ENCODE results near the gene NTRK2.
"Not testable (repeated sequence)": the region's sequence is repeated elsewhere in the genome, so short reads cannot be mapped to it uniquely, and the experiment has no call there.

NTRK2 gene

DNA sequence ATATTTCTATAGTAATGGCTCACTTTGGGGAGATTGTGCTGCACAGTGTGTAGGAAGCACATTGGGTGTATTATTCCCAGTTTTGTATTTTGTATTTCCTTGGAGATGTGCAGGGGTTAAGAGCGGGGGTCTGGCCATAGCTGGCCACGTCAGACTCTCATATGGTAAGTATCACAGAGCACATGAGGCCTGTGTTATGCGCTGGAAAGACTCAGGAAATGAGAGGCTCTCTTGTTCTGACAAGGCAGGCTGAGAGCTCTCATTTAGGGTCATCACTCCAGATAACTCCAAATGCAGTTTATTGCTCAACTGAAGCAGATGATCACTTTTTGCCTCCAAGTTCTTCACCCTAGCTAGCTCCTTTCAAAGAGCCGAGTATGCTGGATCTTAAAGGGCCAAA, 205.7 kb downstream of the NTRK2 start:
- Histone ChIP-seq H3K27me3 (ENCODE audit: control insufficient read depth, insufficient read depth, low read length) (no peaks in the 10 kb centered on the region), H3K4me3 (ENCODE audit: low read length) (no peak overlapping the region), H3K4me1 (ENCODE audit: control insufficient read depth, insufficient read depth, low read length) (no peaks in the 10 kb centered on the region), H3K4me2 (ENCODE audit: low read length) (no peak overlapping the region), H3K9me3 (replicated peaks; ENCODE audit: low read length) (no peaks in the 10 kb centered on the region), H3K36me3 (ENCODE audit: insufficient read depth, low read length) (no peaks in the 10 kb centered on the region), H3K9ac (ENCODE audit: low read depth, low read length) (no peak overlapping the region)

DNA sequence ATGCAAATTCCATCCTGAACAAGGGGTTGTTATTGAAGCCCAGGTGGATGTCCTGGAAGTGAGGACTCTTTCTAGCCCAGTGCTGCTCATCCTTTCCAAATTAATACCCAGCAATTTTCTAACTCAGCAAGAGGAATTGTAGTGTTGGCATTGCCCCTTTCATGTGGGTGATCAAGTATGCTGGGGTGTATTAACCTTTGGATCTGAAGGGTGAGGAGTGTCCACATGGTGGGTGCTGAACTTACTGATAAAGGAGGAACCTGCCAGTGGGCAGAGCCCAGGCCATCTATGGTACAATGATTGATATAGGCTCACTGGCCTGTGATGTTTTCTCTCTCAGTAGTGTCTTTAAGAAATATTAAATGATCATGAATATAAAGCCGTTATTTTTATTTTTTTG, 210.1 kb downstream of the NTRK2 start:
- H3K4me3 ChIP-seq (ENCODE audit: low read length) = no peak overlapping the region
- H3K4me1 ChIP-seq (ENCODE audit: control insufficient read depth, insufficient read depth, low read length) = no peaks in the 10 kb centered on the region
- no peak overlapping the region for H3K9ac ChIP-seq (ENCODE audit: low read depth, low read length)
- no peaks in the 10 kb centered on the region for H3K27me3 ChIP-seq (ENCODE audit: control insufficient read depth, insufficient read depth, low read length)
- H3K36me3 ChIP-seq (ENCODE audit: insufficient read depth, low read length) = no peaks in the 10 kb centered on the region
- H3K9me3 ChIP-seq (replicated peaks; ENCODE audit: low read length) = no peaks in the 10 kb centered on the region
- H3K4me2 ChIP-seq (ENCODE audit: low read length) = no peak overlapping the region

DNA sequence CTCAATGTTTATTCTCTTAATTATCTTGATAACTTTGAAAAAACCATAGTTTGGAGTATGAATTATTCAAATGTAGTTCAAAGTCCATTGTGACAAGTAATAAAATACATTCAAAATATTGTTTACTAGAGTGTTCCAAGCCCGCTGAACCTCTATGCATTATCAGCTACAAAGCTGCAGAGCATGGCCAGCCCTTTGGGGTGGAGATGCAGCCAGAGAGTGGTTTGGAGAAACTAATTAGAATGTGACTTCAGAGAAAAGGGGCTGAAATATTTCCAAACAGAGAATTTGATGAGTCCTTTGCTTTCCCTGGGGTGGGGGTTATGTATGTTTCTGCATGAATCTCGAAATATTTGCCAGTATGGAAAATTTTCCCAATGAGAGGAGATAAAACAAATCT, 211.3 kb downstream of the NTRK2 start:
- Histone ChIP-seq H3K9me3 (replicated peaks; ENCODE audit: low read length) (no peaks in the 10 kb centered on the region), H3K4me3 (ENCODE audit: low read length) (no peak overlapping the region), H3K27me3 (ENCODE audit: control insufficient read depth, insufficient read depth, low read length) (no peaks in the 10 kb centered on the region), H3K36me3 (ENCODE audit: insufficient read depth, low read length) (no peaks in the 10 kb centered on the region), H3K9ac (ENCODE audit: low read depth, low read length) (no peak overlapping the region), H3K4me1 (ENCODE audit: control insufficient read depth, insufficient read depth, low read length) (no peaks in the 10 kb centered on the region), H3K4me2 (ENCODE audit: low read length) (no peak overlapping the region)

DNA sequence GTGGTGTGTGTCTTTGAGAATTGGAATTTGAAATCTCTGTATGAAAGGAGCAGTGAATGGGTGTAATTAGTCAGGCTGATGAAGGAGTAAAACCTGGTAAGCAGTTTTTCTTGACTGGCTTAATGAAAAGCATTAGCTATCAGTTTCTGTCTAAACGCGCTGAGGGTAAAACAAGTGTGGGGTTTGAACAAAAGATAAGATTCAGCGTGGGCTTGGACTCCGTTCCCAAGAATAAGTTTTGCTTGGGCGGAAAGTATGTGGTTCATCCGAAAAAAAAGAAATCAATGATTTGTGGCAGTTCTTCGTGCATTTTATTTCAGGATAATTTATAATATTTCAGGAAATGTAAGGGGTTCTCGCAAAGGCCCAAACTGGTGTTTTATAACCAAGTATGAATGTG, 217.3 kb downstream of the NTRK2 start:
- no peak overlapping the region for H3K9ac ChIP-seq (ENCODE audit: low read depth, low read length)
- no peaks in the 10 kb centered on the region for H3K36me3 ChIP-seq (ENCODE audit: insufficient read depth, low read length)
- H3K4me1 ChIP-seq (ENCODE audit: control insufficient read depth, insufficient read depth, low read length) = no peaks in the 10 kb centered on the region
- H3K4me2 ChIP-seq (ENCODE audit: low read length) = no peak overlapping the region
- H3K9me3 ChIP-seq (replicated peaks; ENCODE audit: low read length) = no peaks in the 10 kb centered on the region
- H3K4me3 ChIP-seq (ENCODE audit: low read length) = no peak overlapping the region
- H3K27me3 ChIP-seq (ENCODE audit: control insufficient read depth, insufficient read depth, low read length) = no peaks in the 10 kb centered on the region

DNA sequence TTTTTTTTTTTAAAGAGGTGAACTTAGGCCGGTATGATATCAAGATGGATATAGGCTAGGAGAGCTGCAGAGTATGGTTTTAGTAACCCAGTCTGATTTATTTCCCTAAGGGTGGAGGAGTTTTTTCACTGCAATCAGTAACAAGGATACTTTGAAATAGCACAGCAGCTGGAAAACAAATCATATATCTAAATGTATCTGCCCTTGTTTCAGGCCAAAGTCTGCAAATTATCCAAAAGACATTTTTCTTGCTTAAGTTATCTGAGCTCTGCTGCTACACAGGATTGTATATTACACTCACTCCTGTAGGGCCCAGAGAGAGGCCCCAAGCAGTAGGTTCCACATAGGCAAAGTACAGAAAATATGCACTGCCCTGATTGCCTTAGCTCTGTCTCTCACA, 222.4 kb downstream of the NTRK2 start:
- H3K4me1 ChIP-seq (ENCODE audit: control insufficient read depth, insufficient read depth, low read length) = no peaks in the 10 kb centered on the region
- no peaks in the 10 kb centered on the region for H3K9me3 ChIP-seq (replicated peaks; ENCODE audit: low read length)
- no peak overlapping the region for H3K9ac ChIP-seq (ENCODE audit: low read depth, low read length)
- no peak overlapping the region for H3K4me3 ChIP-seq (ENCODE audit: low read length)
- no peak overlapping the region for H3K4me2 ChIP-seq (ENCODE audit: low read length)
- no peaks in the 10 kb centered on the region for H3K36me3 ChIP-seq (ENCODE audit: insufficient read depth, low read length)
- no peaks in the 10 kb centered on the region for H3K27me3 ChIP-seq (ENCODE audit: control insufficient read depth, insufficient read depth, low read length)

DNA sequence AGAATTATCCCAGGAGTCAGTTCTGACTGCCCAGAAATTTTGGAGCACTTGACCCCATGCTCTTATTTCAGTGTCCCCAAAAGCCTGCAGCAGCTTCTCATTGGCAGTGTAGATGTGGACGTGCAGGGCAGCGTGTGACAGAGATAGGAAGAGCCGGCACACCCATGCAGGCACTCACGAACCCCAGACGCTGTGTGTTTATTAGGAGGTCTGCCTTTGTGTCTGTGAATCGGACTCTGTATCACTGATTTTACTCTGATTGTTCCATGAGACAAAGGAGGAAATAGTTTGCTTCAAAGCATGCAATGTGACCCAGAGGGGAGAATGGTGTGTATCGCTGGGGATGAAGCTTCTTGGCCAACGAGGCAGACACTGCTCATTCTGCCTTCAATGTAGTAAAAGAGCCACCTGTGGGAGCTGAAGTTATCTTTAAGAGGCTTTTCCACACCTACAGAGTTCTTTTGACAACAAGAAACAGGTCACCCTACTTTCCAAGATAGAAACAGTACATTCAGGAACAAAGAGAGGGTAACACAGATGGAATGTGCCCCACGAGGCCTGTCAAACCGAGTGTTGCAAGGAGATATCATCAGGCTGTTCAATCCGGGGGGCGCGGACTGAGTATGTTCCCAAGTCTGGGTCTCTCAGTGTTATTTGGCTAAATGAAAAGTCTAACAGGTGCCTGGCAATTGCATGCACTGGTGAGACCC, 224.0 kb downstream of the NTRK2 start:
- no peak overlapping the region for H3K9ac ChIP-seq (ENCODE audit: low read depth, low read length)
- no peaks in the 10 kb centered on the region for H3K36me3 ChIP-seq (ENCODE audit: insufficient read depth, low read length)
- no peaks in the 10 kb centered on the region for H3K27me3 ChIP-seq (ENCODE audit: control insufficient read depth, insufficient read depth, low read length)
- no peaks in the 10 kb centered on the region for H3K9me3 ChIP-seq (replicated peaks; ENCODE audit: low read length)
- no peaks in the 10 kb centered on the region for H3K4me1 ChIP-seq (ENCODE audit: control insufficient read depth, insufficient read depth, low read length)
- no peak overlapping the region for H3K4me3 ChIP-seq (ENCODE audit: low read length)
- no peak overlapping the region for H3K4me2 ChIP-seq (ENCODE audit: low read length)

DNA sequence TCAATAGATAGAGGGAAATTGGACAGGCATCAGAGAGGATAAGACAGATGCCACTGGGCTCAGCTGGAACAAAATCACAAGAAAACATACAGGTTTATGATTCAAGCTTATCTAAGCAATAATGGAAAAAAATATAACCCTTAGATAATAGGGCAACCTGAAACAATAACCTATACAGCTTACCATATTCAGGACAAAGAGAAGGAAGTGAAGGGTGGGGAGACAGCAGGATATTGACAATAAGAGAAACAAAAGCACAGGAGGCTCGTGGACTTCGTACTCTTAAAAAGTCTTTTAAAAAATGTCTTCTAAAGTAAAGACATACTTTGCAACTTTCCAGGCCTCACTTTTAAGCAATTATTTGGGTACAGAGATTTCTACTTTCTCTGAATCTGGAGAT, 225.3 kb downstream of the NTRK2 start:
- Histone ChIP-seq H3K4me3 (ENCODE audit: low read length) (no peak overlapping the region), H3K4me1 (ENCODE audit: control insufficient read depth, insufficient read depth, low read length) (no peaks in the 10 kb centered on the region), H3K9me3 (replicated peaks; ENCODE audit: low read length) (no peaks in the 10 kb centered on the region), H3K4me2 (ENCODE audit: low read length) (no peak overlapping the region), H3K9ac (ENCODE audit: low read depth, low read length) (no peak overlapping the region), H3K36me3 (ENCODE audit: insufficient read depth, low read length) (no peaks in the 10 kb centered on the region), H3K27me3 (ENCODE audit: control insufficient read depth, insufficient read depth, low read length) (no peaks in the 10 kb centered on the region)

DNA sequence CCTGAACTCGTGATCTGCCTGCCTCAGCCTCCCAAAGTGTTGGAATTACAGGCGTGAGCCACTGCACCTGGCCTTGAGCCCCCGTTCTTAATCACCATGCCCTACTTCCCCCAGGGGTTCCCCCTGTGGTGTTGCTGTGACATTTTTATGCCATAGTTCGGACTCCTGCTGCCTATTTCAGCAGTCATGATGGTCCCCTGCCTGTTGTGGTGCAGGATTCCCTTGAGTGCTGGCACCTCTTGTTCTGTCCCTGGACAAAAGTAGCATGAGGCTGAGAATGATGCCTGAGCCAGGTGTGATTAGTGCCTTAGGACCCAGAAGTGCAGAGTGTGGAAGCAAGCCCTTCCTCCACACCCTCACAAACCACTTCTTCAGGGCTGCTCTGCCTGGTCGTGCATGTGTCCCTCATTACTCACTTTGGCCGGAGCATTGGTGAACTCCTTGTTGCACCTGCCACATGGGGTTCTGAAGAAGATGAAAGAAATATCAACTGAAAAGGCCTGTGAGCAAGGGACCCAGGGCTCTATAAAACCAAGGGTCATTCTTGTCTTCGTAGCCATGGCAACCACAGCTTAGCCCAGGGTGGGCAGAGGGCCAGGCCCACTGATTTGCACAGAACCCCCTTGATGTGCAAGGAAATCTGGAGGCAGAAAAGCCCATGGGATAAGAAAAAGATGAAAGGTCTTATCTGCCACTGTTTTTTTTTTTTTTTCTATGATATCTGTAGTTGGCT, 228.0 kb downstream of the NTRK2 start:
- no peak overlapping the region for H3K4me3 ChIP-seq (ENCODE audit: low read length)
- no peaks in the 10 kb centered on the region for H3K9me3 ChIP-seq (replicated peaks; ENCODE audit: low read length)
- no peaks in the 10 kb centered on the region for H3K4me1 ChIP-seq (ENCODE audit: control insufficient read depth, insufficient read depth, low read length)
- H3K36me3 ChIP-seq (ENCODE audit: insufficient read depth, low read length) = no peaks in the 10 kb centered on the region
- H3K27me3 ChIP-seq (ENCODE audit: control insufficient read depth, insufficient read depth, low read length) = no peaks in the 10 kb centered on the region
- H3K9ac ChIP-seq (ENCODE audit: low read depth, low read length) = no peak overlapping the region
- no peak overlapping the region for H3K4me2 ChIP-seq (ENCODE audit: low read length)

DNA sequence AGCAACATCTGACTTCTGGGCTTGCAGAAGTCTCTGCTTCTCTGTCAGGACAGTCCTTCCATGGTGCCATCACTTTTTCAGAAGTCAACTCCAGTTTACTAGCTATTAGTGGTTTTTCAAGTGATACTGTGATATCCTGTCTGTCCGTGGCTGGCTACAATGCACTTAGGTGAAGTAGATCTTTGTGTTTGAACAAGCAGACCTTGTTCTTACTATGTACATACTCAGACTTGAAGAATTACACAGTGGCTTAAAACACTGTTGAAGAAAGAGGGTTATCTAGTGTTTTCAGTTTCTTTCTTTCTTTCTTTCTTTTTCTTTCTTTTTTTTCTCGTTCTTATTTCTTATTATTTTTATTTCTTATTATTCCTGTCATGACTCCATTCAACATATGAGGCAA, 228.7 kb downstream of the NTRK2 start:
- no peaks in the 10 kb centered on the region for H3K36me3 ChIP-seq (ENCODE audit: insufficient read depth, low read length)
- no peak overlapping the region for H3K4me3 ChIP-seq (ENCODE audit: low read length)
- H3K4me2 ChIP-seq (ENCODE audit: low read length) = no peak overlapping the region
- no peaks in the 10 kb centered on the region for H3K27me3 ChIP-seq (ENCODE audit: control insufficient read depth, insufficient read depth, low read length)
- H3K4me1 ChIP-seq (ENCODE audit: control insufficient read depth, insufficient read depth, low read length) = no peaks in the 10 kb centered on the region
- H3K9me3 ChIP-seq (replicated peaks; ENCODE audit: low read length) = no peaks in the 10 kb centered on the region
- no peak overlapping the region for H3K9ac ChIP-seq (ENCODE audit: low read depth, low read length)

DNA sequence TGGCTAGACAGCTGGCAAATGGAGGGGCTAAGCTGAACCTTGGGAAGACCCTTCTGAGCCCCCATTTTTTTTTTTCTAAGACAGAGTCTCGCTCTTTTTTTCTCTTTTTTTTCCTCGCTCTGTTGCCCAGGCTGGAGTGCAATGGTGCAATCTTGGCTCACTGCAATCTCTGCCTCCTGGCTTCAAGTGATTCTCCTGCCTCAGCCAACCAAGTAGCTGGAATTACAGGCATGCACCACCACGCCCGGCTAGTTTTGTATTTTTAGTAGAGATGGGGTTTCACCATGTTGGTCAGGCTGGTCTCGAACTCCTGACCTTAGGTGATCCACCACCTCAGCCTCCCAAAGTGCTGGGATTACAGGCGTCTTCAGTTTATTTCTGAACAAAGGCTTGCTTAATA, 229.1 kb downstream of the NTRK2 start:
- H3K4me2 ChIP-seq (ENCODE audit: low read length); H3K9me3 ChIP-seq (replicated peaks; ENCODE audit: low read length); H3K4me1 ChIP-seq (ENCODE audit: control insufficient read depth, insufficient read depth, low read length); H3K9ac ChIP-seq (ENCODE audit: low read depth, low read length); H3K36me3 ChIP-seq (ENCODE audit: insufficient read depth, low read length); H3K4me3 ChIP-seq (ENCODE audit: low read length); H3K27me3 ChIP-seq (ENCODE audit: control insufficient read depth, insufficient read depth, low read length): not testable (repeated sequence)

DNA sequence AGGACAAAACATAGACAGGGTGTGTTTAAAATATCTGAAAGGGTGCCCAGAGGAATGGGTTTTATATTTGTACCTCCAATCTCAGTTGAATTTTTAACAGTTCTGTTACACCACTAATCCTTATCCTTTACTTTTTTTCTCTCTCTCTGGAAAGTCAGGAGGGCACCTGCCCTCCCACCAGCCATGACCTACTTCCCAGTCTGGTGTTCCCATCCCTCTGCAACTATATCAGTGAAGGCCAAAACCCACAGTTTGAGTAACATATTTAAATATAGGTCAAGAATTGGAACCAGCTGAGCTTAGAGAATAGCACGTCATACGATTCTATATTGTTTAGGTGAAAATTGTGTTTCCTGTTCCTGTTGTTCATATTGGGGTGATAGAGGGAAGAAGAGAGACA, 229.8 kb downstream of the NTRK2 start:
- Histone ChIP-seq H3K4me2 (ENCODE audit: low read length) (no peak overlapping the region), H3K4me3 (ENCODE audit: low read length) (no peak overlapping the region), H3K36me3 (ENCODE audit: insufficient read depth, low read length) (no peaks in the 10 kb centered on the region), H3K4me1 (ENCODE audit: control insufficient read depth, insufficient read depth, low read length) (no peaks in the 10 kb centered on the region), H3K9me3 (replicated peaks; ENCODE audit: low read length) (no peaks in the 10 kb centered on the region), H3K27me3 (ENCODE audit: control insufficient read depth, insufficient read depth, low read length) (no peaks in the 10 kb centered on the region), H3K9ac (ENCODE audit: low read depth, low read length) (no peak overlapping the region)

DNA sequence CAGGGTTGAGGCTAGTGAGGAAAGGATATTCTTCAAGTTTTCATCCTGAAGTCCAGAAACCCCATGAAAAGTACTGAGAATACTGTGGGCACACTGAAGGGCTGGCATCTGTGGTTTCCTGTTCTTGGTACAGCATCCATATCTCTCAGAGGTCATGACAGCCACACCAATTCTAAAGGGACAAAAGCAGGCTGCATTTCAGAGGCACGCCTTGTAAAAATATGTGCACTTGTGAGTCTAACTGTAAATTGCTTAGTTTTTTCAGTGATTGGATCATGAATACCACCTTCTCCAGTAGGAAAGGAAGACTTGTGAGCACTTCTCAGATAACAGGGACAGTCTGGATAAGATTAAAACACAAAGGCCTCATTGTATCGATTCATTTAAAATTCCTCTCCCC, 230.9 kb downstream of the NTRK2 start:
- Histone ChIP-seq H3K4me1 (ENCODE audit: control insufficient read depth, insufficient read depth, low read length) (no peaks in the 10 kb centered on the region), H3K4me2 (ENCODE audit: low read length) (no peak overlapping the region), H3K9ac (ENCODE audit: low read depth, low read length) (no peak overlapping the region), H3K36me3 (ENCODE audit: insufficient read depth, low read length) (no peaks in the 10 kb centered on the region), H3K4me3 (ENCODE audit: low read length) (no peak overlapping the region), H3K27me3 (ENCODE audit: control insufficient read depth, insufficient read depth, low read length) (no peaks in the 10 kb centered on the region), H3K9me3 (replicated peaks; ENCODE audit: low read length) (no peaks in the 10 kb centered on the region)

All from skeletal muscle satellite cell (primary cell).